ENCODE measurements around the gene HPCAL1. TPM values are rescaled to one million over a fixed set of nuclear protein-coding genes. Genes with fewer than 3 reads are reported as not detected.

Gene HPCAL1
- total and polyA plus RNA-seq, 2 of the 8 experiments (the other 6 are each of a cell fraction or from before 2014, with no cell fraction given): 5.8 to 8.6 TPM

GRCh38 chr2:10440736-10441135 is 138.0 kb downstream of the HPCAL1 start:
- no peak overlapping the region for H3K4ac ChIP-seq (replicated peaks; ENCODE audit: insufficient read length, low read depth, low read length)

More at GRCh38 chr2:10440736-10441135, 138.0 kb downstream of the HPCAL1 start:
- POLR2A ChIA-PET (ENCODE audit: partially characterized antibody): no interaction called here
- no peak overlapping the region for H3K23ac ChIP-seq (ENCODE audit: insufficient read length)
- peaks cover 0 to 6% of the 10 kb centered on the region in 2 experiments; a peak in 1 of 4 replicates for H3K79me2 ChIP-seq (ENCODE audit: control insufficient read depth in 1 of 2, insufficient read depth in 2 of 2, low read length in 2 of 2)
- no peak overlapping the region for H2AFZ ChIP-seq (ENCODE audit: low read length)
- no peak overlapping the region for H2BK15ac ChIP-seq (ENCODE audit: low read length)
- H4K91ac ChIP-seq (replicated peaks; ENCODE audit: insufficient read length, low read length): no peak overlapping the region
- H3K18ac ChIP-seq (ENCODE audit: extremely low read depth, low read length): no peak overlapping the region
- no peak overlapping the region for H4K8ac ChIP-seq (ENCODE audit: extremely low read depth, insufficient read depth, low read length)
- WGBS, 2 experiments (ENCODE audit: extremely low coverage in 1 of 2, insufficient coverage in 1 of 2, insufficient read length in 1 of 2, insufficient replicate concordance in 2 of 2, low coverage in 1 of 2, low lambda C conversion rate in 2 of 2, missing lambda C conversion rate in 1 of 2): 90% methylated on average over 6 of the region's 6 CpGs; no CpG with 5 or more reads in 1 of the 2 experiments
- peaks cover 4 to 39% (median 25%) of the 10 kb centered on the region in 4 experiments; a peak in 7 of 8 replicates for H3K36me3 ChIP-seq (ENCODE audit: control insufficient read depth in 2 of 4, insufficient read depth in 4 of 4, low read length in 3 of 4)
- CTCF ChIA-PET (ENCODE audit: partially characterized antibody): interaction anchor here (1.1 to 1.3 kb wide), 3 partner anchors 16 to 340 kb away, joined by 3 to 4 read pairs (median 4); no protein-coding TSS in a partner anchor
- no peak overlapping the region for H3K9ac ChIP-seq (replicated peaks in 1 of 4; ENCODE audit: extremely low read depth in 1 of 4, low read depth in 3 of 4, low read length in 3 of 4)
- H4K5ac ChIP-seq (ENCODE audit: insufficient read length, low read depth, low read length): no peak overlapping the region
- no peak overlapping the region for H2BK120ac ChIP-seq (replicated peaks; ENCODE audit: low read depth, low read length)
- H3K4me1 ChIP-seq (replicated peaks in 1 of 4; ENCODE audit: control insufficient read depth in 3 of 4, insufficient read depth in 4 of 4, low read length in 3 of 4): no peaks in the 10 kb centered on the region
- H3K4me3 ChIP-seq (ENCODE audit: extremely low read depth in 1 of 4, insufficient read depth in 2 of 4, low read depth in 3 of 4, low read length in 4 of 4): no peak overlapping the region
- no peak overlapping the region for H2BK12ac ChIP-seq (ENCODE audit: low read depth, low read length)
- no peak overlapping the region for H3K56ac ChIP-seq (replicated peaks; ENCODE audit: insufficient read length, low read depth, low read length)
- no peaks in the 10 kb centered on the region for H3K23me2 ChIP-seq (ENCODE audit: low read depth, low read length)
- H3K27me3 ChIP-seq (replicated peaks in 1 of 4; ENCODE audit: control insufficient read depth in 3 of 4, extremely low read depth in 1 of 4, insufficient read depth in 3 of 4, low read length in 3 of 4): no peaks in the 10 kb centered on the region
- no peak overlapping the region for H2BK20ac ChIP-seq (ENCODE audit: low read length)
- no peak overlapping the region for H2AK5ac ChIP-seq (ENCODE audit: low read depth, low read length)
- H4K20me1 ChIP-seq (replicated peaks in 1 of 2; ENCODE audit: control insufficient read depth in 1 of 2, insufficient read depth in 2 of 2, low read length in 2 of 2): peaks cover 2 to 3% of the 10 kb centered on the region in 2 experiments
- H3K9me3 ChIP-seq (ENCODE audit: insufficient read depth in 2 of 2, low read depth in 1 of 2, low read length in 1 of 2): no peaks in the 10 kb centered on the region
- no peak overlapping the region for H3K27ac ChIP-seq (ENCODE audit: low read depth, low read length)
- H2BK5ac ChIP-seq (ENCODE audit: low read depth, low read length): no peak overlapping the region
- DNase-seq (ENCODE audit: low read depth in 1 of 2, low spot score in 2 of 2): no peak
- H3K4me2 ChIP-seq (ENCODE audit: insufficient read depth in 1 of 2, low read depth in 2 of 2, low read length in 2 of 2): no peak overlapping the region
- H3K14ac ChIP-seq (ENCODE audit: insufficient read length): no peak overlapping the region
- H3K79me1 ChIP-seq (ENCODE audit: low read depth, low read length): no peaks in the 10 kb centered on the region
- no peak for FAIRE-seq
- TF ChIP-seq CHD1 (IDR thresholded peaks at IDR 0.05; ENCODE audit: low read depth, low read length): no peak
- TF ChIP-seq JUN (IDR thresholded peaks at IDR 0.05; ENCODE audit: low read depth, low read length): no peak
- TF ChIP-seq SP2 (IDR thresholded peaks at IDR 0.05; ENCODE audit: low read length): no peak
- TF ChIP-seq SIRT6 (IDR thresholded peaks at IDR 0.05; ENCODE audit: low read length): no peak
- TF ChIP-seq BACH1 (IDR thresholded peaks at IDR 0.05; ENCODE audit: low read length): no peak
- no peak for TF ChIP-seq BRCA1 (IDR thresholded peaks at IDR 0.05; ENCODE audit: low read depth, low read length)
- TF ChIP-seq FOSL1 (IDR thresholded peaks at IDR 0.05; ENCODE audit: insufficient read depth, low read depth, low read length): no peak
- no peak for TF ChIP-seq POU5F1 (IDR thresholded peaks at IDR 0.05; ENCODE audit: low read depth, low read length)
- no peak for TF ChIP-seq ATF2 (IDR thresholded peaks at IDR 0.05; ENCODE audit: low read length)
